ENCODE data around the gene SPHK1.

DNA sequence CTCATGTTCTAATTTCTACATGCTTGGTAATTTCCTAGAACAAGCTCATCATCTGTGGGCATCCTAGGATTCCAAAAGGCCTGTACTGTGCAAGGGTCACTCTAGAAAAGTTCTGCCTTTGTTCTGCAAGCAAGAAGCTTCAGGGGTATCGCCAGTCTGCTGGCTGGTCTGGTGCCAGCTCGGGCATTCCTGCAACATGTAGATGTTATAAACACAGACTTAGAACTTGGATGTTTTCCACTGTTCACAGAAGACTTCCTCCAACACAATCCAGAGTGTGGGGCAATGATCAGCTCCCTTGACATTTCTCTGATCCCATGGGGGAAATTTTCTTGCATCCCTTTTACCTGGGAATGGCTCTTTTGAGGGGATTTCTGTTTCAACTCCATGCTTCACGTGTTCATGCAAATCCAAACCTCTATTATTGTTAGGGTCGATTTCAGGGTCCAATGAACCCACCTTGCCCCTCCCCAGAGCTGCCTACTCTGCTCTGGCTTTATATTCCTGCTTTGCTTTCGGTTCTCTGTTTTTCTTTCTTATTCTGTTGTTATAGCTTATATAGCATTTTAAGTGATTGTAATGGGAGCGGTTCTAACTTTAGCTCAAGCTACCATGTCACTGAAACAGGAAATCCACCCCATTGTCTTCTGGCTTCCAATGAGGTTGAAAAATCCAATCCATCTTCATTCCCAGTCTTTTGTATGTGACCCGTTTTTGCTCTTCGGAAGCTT, 43.3 kb downstream of the SPHK1 start:
- TF ChIP-seq, protein P1, sequence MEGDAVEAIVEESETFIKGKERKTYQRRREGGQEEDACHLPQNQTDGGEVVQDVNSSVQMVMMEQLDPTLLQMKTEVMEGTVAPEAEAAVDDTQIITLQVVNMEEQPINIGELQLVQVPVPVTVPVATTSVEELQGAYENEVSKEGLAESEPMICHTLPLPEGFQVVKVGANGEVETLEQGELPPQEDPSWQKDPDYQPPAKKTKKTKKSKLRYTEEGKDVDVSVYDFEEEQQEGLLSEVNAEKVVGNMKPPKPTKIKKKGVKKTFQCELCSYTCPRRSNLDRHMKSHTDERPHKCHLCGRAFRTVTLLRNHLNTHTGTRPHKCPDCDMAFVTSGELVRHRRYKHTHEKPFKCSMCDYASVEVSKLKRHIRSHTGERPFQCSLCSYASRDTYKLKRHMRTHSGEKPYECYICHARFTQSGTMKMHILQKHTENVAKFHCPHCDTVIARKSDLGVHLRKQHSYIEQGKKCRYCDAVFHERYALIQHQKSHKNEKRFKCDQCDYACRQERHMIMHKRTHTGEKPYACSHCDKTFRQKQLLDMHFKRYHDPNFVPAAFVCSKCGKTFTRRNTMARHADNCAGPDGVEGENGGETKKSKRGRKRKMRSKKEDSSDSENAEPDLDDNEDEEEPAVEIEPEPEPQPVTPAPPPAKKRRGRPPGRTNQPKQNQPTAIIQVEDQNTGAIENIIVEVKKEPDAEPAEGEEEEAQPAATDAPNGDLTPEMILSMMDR (IDR thresholded peaks at IDR 0.05; ENCODE audit: low read depth, low read length) = no peak
- TF ChIP-seq EZH2phosphoT487 (IDR thresholded peaks at IDR 0.05; ENCODE audit: low read depth) = no peak

All from OCI-LY3 (cell line).